Panc1 (cell line): ENCODE data around the gene SUN1. TPM values are rescaled to one million over a fixed set of nuclear protein-coding genes. Genes with fewer than 3 reads are reported as not detected.

Source experiments
- ATAC-seq: fragments of 200-7000 bp; cut with Tn5 transposase; 2 replicates; pipeline ENCODE4 v1.9.1; 2020; ENCODE audit warnings: mild to moderate bottlenecking, moderate library complexity
- BruUV-seq: library from RNA; stranded (reverse); fragments of 400-500 nt; replicated peaks from 2 replicates; lab custom pipeline; 2021; lab: Mats Ljungman, UMichigan
- CTCF ChIA-PET: fragments of 300-600 bp; sonication (Branson Sonifier 250); formaldehyde crosslinking; loops from one replicate; lab custom pipeline; 2022; ENCODE audit warnings: antibody characterized with exemption; lab: Charles Lee
- POLR2A ChIA-PET: fragments of 300-600 bp; sonication (Branson Sonifier 250); formaldehyde crosslinking; loops from one replicate; lab custom pipeline; 2022; ENCODE audit warnings: antibody characterized with exemption; lab: Charles Lee
- DNase-seq: peaks from one replicate; pipeline ENCODE4 v3.0.0-alpha.2; 2010; ENCODE audit warnings: low read depth, low spot score
- H3K27ac ChIP-seq: 2 replicates; pipeline ENCODE4 v1.5.1; 2011; ENCODE audit warnings: mild to moderate bottlenecking, low read length, inconsistent platforms
- H3K27me3 ChIP-seq: fragments of 200-500 bp; sonication (Bioruptor generic); 2 replicates; pipeline ENCODE4 v1.6.0; 2014; ENCODE audit warnings: low read length, inconsistent platforms; ENCODE audit not compliant: control insufficient read depth, insufficient read depth
- H3K36me3 ChIP-seq: fragments of 200-500 bp; sonication (Bioruptor generic); 2 replicates; pipeline ENCODE4 v1.5.1; 2014; ENCODE audit warnings: inconsistent platforms, mild to moderate bottlenecking, low read length, moderate library complexity; ENCODE audit not compliant: control insufficient read depth, insufficient read depth
- H3K4me1 ChIP-seq: 2 replicates; pipeline ENCODE4 v1.5.1; 2011; ENCODE audit warnings: inconsistent platforms, mild to moderate bottlenecking, low read length, moderate library complexity; ENCODE audit not compliant: control insufficient read depth, insufficient read depth
- H3K4me3 ChIP-seq, 2 experiments: 2 replicates each; pipeline ENCODE4 v1.5.1; 2011 to 2012; ENCODE audit warnings: low read depth in 2 of 2, low read length in 2 of 2, mild to moderate bottlenecking in 2 of 2, inconsistent platforms in 1 of 2, moderate library complexity in 1 of 2
- H3K9me3 ChIP-seq: fragments of 200-500 bp; sonication (Bioruptor generic); 2 replicates; pipeline ENCODE4 v1.5.1; 2014; ENCODE audit warnings: low read depth, mild to moderate bottlenecking, inconsistent platforms, low read length, moderate library complexity; ENCODE audit not compliant: control insufficient read depth, insufficient read depth
- CTCF ChIP-seq: fragments of 450-650 bp; IDR thresholded peaks from 2 replicates; pipeline ENCODE4 v1.5.1; 2017; ENCODE audit warnings: mild to moderate bottlenecking
- POLR2AphosphoS5 ChIP-seq: IDR thresholded peaks from 2 replicates; pipeline ENCODE4 v1.6.1; 2012; ENCODE audit warnings: mild to moderate bottlenecking, low read depth, low read length, moderate library complexity
- SIN3A ChIP-seq: IDR thresholded peaks from 2 replicates; pipeline ENCODE4 v1.6.1; 2012; ENCODE audit warnings: low read depth, mild to moderate bottlenecking, low read length, moderate library complexity, borderline replicate concordance; ENCODE audit not compliant: insufficient read depth
- TCF7L2 ChIP-seq: IDR thresholded peaks from 2 replicates; pipeline ENCODE4 v1.6.1; 2011; ENCODE audit warnings: mild to moderate bottlenecking, low read depth, low read length, inconsistent platforms
- in situ Hi-C: cut with HindIII; loops from 2 replicates; pipeline ENCODE4 v1.10.0; 2016; ENCODE audit warnings: low sequenced_read_pairs, low pct_unique_long_range_greater_than_20kb
- intact Hi-C: fragments of 100-400 bp; cut with micrococcal nuclease; formaldehyde crosslinking; loops from one replicate; pipeline ENCODE4 v1.10.0; 2022; ENCODE audit not compliant: unreplicated experiment
- total RNA-seq: library from RNA; stranded (reverse); gene quantifications from one replicate; pipeline ENCODE4 v1.2.1, GENCODE V29; 2021; ENCODE audit not compliant: unreplicated experiment
- TF ChIP-seq, protein P1 (sequence below), 2 experiments: IDR thresholded peaks; 2 replicates each; pipeline ENCODE4 v1.6.1; 2011 to 2012; ENCODE audit warnings: low read depth in 2 of 2, control low read depth in 1 of 2, low read length in 1 of 2, mild to moderate bottlenecking in 1 of 2, moderate library complexity in 1 of 2; ENCODE audit not compliant: insufficient read depth in 1 of 2

SUN1 gene
- total RNA-seq, 1 experiment from 2014 or later = 244 TPM

- CTCF ChIA-PET = no interaction called here
- Histone ChIP-seq H3K9me3 (no peaks in the 10 kb centered on the region), H3K4me3 (peak overlapping the region; percentile 27 to 53), H3K36me3 (no peaks in the 10 kb centered on the region; the same call in none of the 2 replicates), H3K27me3 (no peaks in the 10 kb centered on the region), H3K4me1 (peaks cover 32% of the 10 kb centered on the region), H3K27ac (peak overlapping the region; percentile 85)
- POLR2A ChIA-PET = no interaction called here
- TSS peak; percentile 89 for BruUV-seq
- intact Hi-C loops = no loop called here
- no peak for TF ChIP-seq POLR2AphosphoS5
- no peak for TF ChIP-seq CTCF
- TF ChIP-seq SIN3A = no peak
- TF ChIP-seq TCF7L2 = no peak
- ATAC-seq (no peak; the same call in 1 of the 2 replicates), DNase-seq (no peak)
- in situ Hi-C loops = no loop called here
These were observed 43.3 kb downstream of the SUN1 start for GRCh38 chr7:875476-876076.

- intact Hi-C loops = no loop called here
- no TSS peak for BruUV-seq
- ATAC-seq = peak; percentile 92
- peak; percentile 58 for DNase-seq
- peak within 1 kb of the TSS; percentile 85 for H3K27ac ChIP-seq
- ChIA-PET CTCF (no interaction called here), POLR2A (no interaction called here)
- no peaks in the 10 kb centered on the region for H3K27me3 ChIP-seq
- in situ Hi-C loops = no loop called here
- TF ChIP-seq TCF7L2 (peak; percentile 32; the same call in 1 of the 2 replicates), SIN3A (peak; percentile 79; the same call in 1 of the 2 replicates), POLR2AphosphoS5 (peak; percentile 97), CTCF (no peak)
- peaks cover 36% of the 10 kb centered on the region for H3K4me1 ChIP-seq
- peak within 1 kb of the TSS; percentile 79 to 85 for H3K4me3 ChIP-seq
- no peaks in the 10 kb centered on the region for H3K9me3 ChIP-seq
- H3K36me3 ChIP-seq = no peaks in the 10 kb centered on the region; the same call in none of the 2 replicates
These were observed 44.0 kb downstream of the SUN1 start, which contains the start of gene GET4 for GRCh38 chr7:876077-876971. Gene GET4, plus strand, starts transcription at chr7:876554. Its CDS starts 92 bp downstream, at chr7:876646.

GRCh38 chr7:876972-877311, 44.7 kb downstream of the SUN1 start:
- Histone ChIP-seq H3K4me1 (peaks cover 36% of the 10 kb centered on the region), H3K27ac (peak overlapping the region; percentile 74), H3K9me3 (no peaks in the 10 kb centered on the region), H3K27me3 (no peaks in the 10 kb centered on the region), H3K4me3 (peak overlapping the region; percentile 79 to 85), H3K36me3 (no peaks in the 10 kb centered on the region; the same call in none of the 2 replicates)
- no TSS peak for BruUV-seq
- POLR2A ChIA-PET = no interaction called here
- CTCF ChIA-PET = no interaction called here
- intact Hi-C loops (no loop called here), in situ Hi-C loops (no loop called here)
- DNase-seq = no peak
- peak; percentile 63 for ATAC-seq
- TF ChIP-seq TCF7L2 (no peak), POLR2AphosphoS5 (no peak)
- TF ChIP-seq, protein P1, sequence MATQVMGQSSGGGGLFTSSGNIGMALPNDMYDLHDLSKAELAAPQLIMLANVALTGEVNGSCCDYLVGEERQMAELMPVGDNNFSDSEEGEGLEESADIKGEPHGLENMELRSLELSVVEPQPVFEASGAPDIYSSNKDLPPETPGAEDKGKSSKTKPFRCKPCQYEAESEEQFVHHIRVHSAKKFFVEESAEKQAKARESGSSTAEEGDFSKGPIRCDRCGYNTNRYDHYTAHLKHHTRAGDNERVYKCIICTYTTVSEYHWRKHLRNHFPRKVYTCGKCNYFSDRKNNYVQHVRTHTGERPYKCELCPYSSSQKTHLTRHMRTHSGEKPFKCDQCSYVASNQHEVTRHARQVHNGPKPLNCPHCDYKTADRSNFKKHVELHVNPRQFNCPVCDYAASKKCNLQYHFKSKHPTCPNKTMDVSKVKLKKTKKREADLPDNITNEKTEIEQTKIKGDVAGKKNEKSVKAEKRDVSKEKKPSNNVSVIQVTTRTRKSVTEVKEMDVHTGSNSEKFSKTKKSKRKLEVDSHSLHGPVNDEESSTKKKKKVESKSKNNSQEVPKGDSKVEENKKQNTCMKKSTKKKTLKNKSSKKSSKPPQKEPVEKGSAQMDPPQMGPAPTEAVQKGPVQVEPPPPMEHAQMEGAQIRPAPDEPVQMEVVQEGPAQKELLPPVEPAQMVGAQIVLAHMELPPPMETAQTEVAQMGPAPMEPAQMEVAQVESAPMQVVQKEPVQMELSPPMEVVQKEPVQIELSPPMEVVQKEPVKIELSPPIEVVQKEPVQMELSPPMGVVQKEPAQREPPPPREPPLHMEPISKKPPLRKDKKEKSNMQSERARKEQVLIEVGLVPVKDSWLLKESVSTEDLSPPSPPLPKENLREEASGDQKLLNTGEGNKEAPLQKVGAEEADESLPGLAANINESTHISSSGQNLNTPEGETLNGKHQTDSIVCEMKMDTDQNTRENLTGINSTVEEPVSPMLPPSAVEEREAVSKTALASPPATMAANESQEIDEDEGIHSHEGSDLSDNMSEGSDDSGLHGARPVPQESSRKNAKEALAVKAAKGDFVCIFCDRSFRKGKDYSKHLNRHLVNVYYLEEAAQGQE (IDR thresholded peaks at IDR 0.05; ENCODE audit: insufficient read depth in 1 of 2, low read depth in 2 of 2, low read length in 1 of 2) = no peak
